GM21381 (cell line): ENCODE measurements around the gene NTRK2.

Experiments
- ATAC-seq: cut with Tn5 transposase; IDR thresholded peaks from one replicate; pipeline ENCODE4 v1.9.1; 2021; ENCODE audit warnings: mild to moderate bottlenecking, moderate library complexity; ENCODE audit not compliant: unreplicated experiment

NTRK2 gene

DNA sequence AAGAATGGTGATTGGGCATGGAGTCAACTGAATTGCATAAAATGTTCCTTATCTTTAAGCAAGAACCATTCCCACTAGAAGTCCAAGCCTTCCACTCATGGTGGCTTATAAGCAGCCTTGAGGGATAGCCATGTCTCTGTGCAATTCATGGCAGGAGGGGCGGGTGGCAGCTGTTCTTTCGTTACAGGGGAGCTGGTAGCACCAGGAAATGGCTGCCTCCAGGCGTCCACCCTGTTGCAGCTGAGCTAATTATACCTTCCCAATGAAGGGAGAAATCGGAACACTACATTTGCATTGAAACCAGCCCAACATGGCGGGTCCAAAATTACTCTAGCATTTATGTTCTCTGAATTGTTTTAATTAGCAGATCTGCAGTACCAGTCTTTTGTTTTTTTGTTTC is 289.8 kb downstream of the NTRK2 start:
- no peak for ATAC-seq

DNA sequence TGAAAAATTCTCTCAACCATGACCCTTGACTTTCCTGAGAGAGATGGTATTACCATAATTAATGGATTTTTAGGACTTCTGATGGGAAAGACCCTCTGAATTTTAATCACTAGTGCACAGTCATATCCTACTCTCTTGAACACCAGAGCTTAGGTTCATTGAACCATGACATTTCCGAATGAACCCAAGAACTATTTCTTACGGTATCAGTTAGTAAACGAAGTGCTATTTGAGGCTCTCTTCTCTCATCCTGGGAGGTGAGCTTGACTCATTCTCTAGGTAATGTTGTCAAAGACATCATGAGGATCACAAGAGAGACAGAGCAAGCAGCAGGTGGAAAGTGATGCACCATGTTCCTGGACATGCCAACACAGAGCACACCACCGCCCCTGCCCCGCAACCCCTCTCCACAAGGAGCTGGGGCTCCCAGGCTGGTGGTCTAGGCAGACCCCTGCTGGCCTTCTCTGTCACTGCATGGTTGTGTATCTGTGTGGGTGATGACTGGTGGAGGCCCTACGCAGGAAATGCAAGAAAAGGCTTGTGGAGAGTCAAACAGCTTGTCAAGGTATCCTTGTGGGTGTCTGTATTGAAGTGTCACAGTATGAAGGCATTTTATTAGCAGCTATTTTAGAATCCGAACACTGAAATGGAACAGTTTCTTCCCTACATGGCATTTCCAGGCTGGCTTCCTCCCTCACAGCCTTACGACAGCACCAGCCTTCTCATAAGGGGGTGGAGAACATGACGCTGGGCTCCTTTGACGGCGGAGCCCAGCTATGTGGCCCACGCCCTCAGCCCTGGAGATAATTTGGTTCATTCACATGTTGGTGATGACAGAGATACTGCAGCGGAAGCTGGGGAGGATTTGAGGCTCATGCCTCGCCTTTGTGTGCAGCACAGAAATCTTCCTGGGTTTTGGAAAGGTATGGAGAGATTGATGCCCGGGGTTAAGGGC is 297.6 kb downstream of the NTRK2 start:
- ATAC-seq = no peak

DNA sequence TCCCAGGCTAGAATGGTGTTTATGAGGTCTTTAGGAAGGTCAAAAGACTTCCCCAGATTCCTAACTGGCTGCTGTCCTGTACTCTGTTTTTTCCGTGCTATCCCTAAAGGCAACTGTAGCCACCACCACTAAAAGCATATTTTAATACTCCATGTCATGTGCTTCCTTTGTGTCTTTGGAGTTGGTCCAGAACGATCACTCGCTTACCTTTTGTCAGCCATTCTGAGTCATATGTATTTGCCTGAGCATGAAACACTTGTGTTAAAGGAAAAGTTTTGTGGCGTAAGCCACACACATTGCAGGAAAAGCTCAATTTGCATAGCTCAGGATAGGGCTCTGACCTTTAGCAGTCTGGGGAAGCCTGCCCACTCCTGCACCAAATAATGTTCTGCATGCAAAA is 299.6 kb downstream of the NTRK2 start:
- no peak for ATAC-seq

DNA sequence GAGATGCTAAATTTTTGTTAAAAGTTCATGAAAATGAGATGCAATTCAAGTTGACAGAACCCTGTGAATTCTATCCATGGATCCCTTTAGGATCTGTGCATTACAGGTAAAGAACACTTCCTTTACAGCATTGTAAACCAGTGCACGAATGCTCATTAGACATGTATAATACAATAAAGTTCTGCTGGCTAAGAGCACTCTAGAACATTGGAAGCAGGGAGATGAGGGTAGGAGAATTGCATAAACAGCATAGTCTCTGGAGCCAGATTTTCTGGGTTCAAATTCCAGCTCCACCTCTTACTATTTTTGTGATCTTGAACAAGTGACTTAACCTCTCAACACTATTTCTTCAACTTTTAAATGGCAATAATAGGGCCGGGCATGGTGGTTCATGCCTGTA is 300.2 kb downstream of the NTRK2 start:
- no peak for ATAC-seq

- ATAC-seq = no peak
Measured at GRCh38 chr9:84970432-84970831, 300.9 kb downstream of the NTRK2 start.

- no peak for ATAC-seq
Measured at GRCh38 chr9:84971571-84971970, 302.0 kb downstream of the NTRK2 start.

DNA sequence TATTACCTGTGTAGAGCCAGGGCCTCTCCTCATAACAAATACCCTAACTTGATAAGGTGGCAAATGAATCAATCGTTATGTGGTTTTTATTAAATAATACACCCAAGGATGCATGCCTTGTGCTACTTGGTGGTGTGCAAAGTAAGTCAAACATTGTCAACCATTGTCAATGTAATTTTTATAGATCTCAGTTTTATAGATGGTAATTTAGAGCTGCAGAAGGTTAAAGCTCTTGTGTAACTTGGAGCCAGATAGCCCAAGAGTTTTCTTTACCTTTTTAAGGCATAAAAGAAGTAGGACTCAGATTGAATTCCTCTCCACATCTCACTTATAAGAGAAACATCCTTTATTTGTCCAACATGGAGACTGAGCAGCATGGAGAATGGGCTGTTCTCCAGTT is 304.7 kb downstream of the NTRK2 start:
- no peak for ATAC-seq

- no peak for ATAC-seq
Measured at GRCh38 chr9:84974855-84975254, 305.3 kb downstream of the NTRK2 start.

DNA sequence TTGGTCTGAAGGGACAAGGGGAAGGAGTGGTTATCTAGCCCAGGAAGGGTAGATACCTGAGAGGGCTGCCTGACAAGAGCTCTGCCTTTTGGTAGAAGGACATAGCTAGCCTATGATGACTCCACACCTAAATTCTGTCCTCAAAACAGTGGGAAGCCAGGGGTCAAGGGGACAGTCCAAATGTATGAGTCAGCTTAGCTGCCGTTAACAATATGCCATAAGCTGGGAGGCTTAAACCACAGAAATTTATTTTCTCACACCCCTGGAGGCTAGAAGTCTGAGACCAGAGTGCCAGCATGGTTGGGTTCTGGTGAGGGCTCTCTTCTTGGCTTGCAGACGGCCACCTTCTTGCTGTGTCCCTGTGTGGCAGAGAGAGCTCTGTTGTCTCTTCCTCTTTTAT is 306.4 kb downstream of the NTRK2 start:
- no peak for ATAC-seq

GRCh38 chr9:84978661-84979060 is 309.1 kb downstream of the NTRK2 start:
- no peak for ATAC-seq

- no peak for ATAC-seq
Measured at GRCh38 chr9:84983749-84984148, 314.2 kb downstream of the NTRK2 start.

GRCh38 chr9:84988621-84989020 is 319.1 kb downstream of the NTRK2 start:
- no peak for ATAC-seq

DNA sequence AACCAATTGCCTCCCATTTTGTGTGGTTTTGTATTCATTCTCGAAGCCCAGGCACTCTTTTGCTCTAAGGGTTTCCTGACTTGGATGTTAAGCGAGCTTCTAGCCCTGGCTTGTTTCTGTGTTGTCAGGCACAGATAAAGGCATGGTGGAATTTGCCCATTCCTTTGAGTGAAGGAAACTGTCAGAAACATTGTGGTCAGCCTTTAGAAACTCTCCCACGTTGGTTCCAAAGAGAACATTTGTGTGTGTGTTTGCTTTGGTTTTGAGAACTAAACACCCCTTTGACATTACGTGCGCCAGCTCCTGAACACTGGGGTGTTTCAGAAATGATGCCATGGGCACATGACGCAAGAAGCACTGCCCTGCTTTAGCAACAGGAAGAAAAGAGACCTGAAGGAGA is 320.9 kb downstream of the NTRK2 start:
- ATAC-seq = no peak

- no peak for ATAC-seq
Measured at GRCh38 chr9:84990850-84991513, 321.5 kb downstream of the NTRK2 start.

GRCh38 chr9:84991514-84991870 is 322.0 kb downstream of the NTRK2 start:
- ATAC-seq = no peak

DNA sequence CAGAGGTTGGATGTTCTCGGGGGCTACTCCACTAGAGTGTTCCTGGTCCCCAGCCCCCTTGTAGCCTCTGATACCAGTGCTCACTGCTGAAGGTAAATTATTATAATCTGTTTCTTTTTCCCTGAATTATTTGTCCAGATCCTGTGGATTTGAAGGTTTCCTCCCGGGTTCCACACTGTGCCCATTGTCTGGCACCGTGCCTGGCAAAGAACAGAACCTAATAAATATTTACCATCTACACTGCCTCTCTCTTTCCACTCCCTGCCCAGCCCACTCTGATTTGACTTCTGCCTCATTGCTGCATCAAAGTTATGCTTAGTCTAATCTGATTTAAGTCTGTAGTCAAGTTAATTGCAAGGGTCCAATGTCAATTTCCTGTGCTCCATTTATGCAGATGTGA is 322.9 kb downstream of the NTRK2 start:
- ATAC-seq = no peak

DNA sequence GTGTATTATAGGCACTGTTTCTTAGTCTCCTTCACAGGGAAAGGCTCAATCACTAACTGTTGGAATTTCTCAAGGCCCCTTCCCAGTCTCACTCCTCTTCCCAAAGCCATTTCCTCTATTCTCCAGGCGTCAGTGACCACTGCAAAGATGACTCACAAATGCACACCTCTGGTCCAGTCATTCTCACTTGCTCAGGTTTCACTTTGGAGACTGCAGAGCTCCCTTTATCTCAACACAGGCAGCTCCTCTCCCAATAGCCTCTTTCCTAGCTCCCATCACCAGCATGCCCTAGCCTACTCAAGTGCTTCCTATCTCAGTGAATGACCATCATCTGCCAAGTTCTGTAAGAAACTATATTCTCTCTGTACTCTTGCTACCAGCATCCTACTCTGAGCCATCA is 323.6 kb downstream of the NTRK2 start:
- no peak for ATAC-seq

DNA sequence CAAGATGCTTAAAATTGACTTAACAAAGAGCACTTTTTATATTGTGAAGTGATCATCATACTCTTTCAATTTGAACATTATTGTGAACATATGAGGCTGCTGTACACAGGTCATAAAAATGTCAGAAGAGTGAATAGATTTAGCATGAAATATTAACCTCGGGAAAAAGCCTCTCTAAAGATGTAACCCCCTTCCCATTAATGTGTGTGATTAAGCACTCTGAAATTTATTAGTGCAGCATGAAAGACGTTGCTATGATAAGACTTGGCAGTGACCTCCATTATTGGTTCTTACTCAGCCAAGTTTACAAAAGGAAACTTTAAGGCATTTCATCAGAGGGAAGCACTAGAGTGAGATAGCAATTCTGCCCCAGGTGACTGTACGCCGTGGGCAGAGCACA is 326.5 kb downstream of the NTRK2 start:
- no peak for ATAC-seq

GRCh38 chr9:84996716-84997115 is 327.2 kb downstream of the NTRK2 start:
- no peak for ATAC-seq

GRCh38 chr9:84997472-84997871 is 327.9 kb downstream of the NTRK2 start:
- ATAC-seq = no peak

DNA sequence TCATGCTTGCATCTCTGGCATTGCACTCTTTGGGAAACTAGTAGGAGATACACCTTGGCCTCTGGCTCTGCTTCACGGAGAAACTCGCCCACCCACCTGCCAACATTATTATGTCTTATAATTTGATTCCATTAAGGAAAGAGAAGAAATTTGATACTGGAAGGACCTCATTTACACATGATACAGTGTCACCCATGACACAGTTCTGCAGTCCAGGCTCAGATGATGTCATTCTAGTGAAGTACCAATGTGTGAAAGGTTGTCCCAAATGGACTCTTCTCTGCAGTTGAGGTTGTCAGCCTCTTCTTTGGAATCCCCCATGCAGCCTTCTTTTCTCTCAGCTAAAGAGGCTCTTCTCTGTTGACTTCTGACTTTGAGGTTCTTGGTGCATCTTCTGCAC is 329.1 kb downstream of the NTRK2 start:
- no peak for ATAC-seq

DNA sequence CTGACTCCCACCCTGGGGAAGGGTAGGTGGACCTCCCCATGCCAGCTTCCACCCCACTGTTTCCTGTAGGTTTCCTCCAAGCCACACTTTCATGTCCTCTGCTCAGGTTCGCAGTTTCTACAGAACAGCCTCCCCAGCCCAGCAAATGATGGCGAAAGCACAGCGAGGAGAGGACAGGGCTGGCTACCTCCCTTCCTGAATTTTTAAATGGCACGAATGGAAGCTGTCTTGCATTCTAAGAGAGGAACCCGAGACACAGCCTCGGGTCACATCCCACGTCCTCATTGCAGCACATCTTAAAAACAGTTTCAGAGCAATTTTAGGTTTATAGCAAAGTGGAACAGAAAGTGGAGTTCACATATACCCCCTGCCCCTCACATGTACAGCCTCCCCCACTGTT is 330.3 kb downstream of the NTRK2 start:
- no peak for ATAC-seq
